Astrocyte of the cerebellum (primary cell): ENCODE results near the gene POTEE.
"Not testable (repeated sequence)": the region's sequence is repeated elsewhere in the genome, so short reads cannot be mapped to it uniquely, and the experiment has no call there.

Experiments used
- DNase-seq: peaks from one replicate; pipeline ENCODE4 v3.0.0-alpha.2; 2011; ENCODE audit warnings: low read depth
- H3K4me3 ChIP-seq: 2 replicates; pipeline ENCODE4 v1.5.1; 2011; ENCODE audit warnings: mild to moderate bottlenecking, low read depth, low read length, moderate library complexity
- CTCF ChIP-seq: IDR thresholded peaks from 2 replicates; pipeline ENCODE4 v1.5.1; 2012; ENCODE audit warnings: low read length, low read depth, moderate library complexity, mild to moderate bottlenecking; ENCODE audit errors: missing control alignments
- in situ Hi-C: cut with HindIII; loops from 2 replicates; pipeline ENCODE4 v1.10.0; 2017; ENCODE audit warnings: low sequenced_read_pairs

POTEE gene

DNA sequence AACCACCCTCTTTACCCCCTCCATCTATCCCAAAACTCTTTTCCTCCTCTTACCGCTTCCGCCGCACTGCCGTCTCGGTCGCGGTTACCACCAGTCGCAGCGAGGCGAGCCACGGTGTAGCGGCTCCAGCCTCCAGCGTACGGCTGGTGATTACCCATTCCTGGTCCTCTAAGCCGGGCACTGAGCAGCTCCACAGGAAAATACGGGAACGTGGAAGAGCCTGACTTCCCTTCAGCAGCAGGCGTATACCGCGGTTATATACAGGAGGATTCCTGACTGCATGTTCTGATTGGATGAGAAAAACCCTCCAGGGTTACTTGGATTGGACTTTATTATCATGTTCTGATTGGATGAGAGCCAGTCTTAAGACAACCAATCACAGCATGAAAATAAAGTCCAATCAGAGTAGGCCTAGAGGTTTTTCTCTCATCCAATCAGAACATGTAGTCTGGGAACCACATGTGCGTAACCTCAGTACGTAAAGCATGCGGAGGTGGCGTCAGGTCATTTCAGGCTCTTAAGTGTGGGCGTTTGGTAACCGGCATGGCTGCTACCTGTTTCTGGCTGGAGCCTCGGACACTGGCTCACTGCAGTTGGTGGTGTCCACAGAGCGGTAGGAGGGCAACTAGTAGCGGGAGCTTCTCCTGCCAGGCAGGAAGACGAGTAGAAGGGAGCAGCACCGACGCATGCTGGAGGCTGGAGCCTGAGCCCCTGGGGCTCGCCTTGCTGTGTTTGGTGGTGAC is at the start of gene POTEE:
TSS of gene POTEE (plus strand) at position 507 of the 743 bp plus-strand sequence. CDS start 8,867 bp downstream, outside the sequence.
- DNase-seq, in situ Hi-C loops: not testable (repeated sequence)

GRCh38 chr2:131165562-131165961 is 43.8 kb upstream of the POTEE start:
- in situ Hi-C loops, H3K4me3 ChIP-seq, DNase-seq: not testable (repeated sequence)

More for the DNA sequence above, at the start of gene POTEE:
- H3K4me3 ChIP-seq, result not testable (repeated sequence)

DNA sequence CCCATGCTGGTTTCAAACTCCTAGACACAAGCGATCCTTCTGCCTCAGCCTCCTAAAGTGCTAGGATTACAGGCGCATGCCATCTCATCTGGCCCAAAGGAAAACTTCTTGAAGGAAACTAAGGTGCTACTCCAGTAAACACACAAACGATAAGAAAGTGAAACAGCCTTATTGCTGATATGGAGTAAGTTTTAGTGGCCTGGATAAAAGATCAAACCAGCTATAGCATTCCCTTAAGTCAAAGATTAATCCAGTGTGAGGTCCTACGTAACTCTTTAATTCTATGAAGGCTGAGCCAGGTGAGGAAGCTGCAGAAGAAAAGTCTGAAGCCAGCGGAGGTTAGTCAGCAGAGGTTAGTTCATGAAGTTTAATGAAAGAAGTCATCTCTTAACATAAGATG is 40.8 kb upstream of the POTEE start:
- no peak overlapping the region for H3K4me3 ChIP-seq
- no peak for TF ChIP-seq CTCF
- in situ Hi-C loops, result no loop called here

DNA sequence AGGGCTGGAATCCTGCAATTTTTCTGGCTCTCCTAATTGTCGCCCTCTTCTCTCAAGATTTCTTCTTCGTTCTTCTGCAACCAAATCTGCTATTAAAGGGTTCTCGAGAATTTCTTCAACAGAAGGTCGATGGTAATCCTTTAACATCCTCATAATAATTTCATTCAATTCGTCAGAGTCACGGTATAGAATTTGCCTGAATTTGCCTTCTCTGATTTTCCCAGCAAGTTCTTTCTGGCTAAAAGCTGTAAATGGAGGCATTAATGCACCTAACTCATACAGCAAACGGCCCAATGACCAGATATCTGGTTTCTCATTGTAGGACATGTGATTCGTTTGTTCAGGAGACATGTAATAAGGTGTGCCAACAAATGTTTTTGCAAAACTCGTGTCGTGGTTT is 31.3 kb upstream of the POTEE start:
- H3K4me3 ChIP-seq, DNase-seq, in situ Hi-C loops: not testable (repeated sequence)

More for the DNA sequence above, 40.8 kb upstream of the POTEE start:
- DNase-seq, result no peak

- H3K4me3 ChIP-seq, in situ Hi-C loops: not testable (repeated sequence)
- DNase-seq, result peak; percentile 13
Observed at GRCh38 chr2:131178721-131179418, 30.5 kb upstream of the POTEE start.

DNA sequence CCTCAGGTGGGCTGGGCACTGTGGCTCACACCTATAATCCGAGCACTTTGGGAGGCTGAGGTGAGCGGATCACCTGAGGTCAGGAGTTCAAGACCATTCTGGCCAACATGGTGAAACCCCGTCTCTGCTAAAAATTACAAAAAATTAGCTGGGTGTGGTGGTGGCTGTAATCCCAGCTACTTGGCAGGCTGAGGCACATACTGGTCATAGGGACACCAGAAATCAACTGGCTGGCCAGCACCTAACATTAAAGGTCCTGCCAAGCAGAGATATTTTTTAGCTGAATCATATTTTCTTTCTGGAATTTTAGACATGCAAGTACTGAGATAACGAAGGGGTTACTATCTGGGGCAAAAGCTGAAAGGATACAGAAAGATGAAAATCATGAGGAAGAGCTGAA is 27.9 kb upstream of the POTEE start:
- DNase-seq, H3K4me3 ChIP-seq, in situ Hi-C loops: not testable (repeated sequence)

- DNase-seq, H3K4me3 ChIP-seq, in situ Hi-C loops: not testable (repeated sequence)
Observed at GRCh38 chr2:131193421-131193820, 15.9 kb upstream of the POTEE start.

DNA sequence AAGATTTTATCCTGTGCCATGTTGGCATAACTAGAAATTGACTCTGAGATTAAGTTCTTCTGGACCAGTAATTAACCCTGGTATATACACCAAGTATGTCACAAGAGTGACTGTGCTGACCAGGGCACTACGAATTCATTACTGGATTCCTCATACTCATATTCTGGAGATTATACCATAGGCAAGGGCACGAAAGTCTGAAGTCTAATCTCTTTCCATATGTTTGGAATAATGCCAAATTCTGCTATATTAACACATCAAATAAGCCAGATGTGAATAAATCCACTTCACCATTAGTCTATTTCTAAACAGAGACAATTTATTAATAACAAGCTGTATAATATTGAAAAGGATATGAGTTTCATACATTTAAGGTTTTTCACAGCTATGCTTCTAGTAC is 13.2 kb upstream of the POTEE start:
- DNase-seq, in situ Hi-C loops, H3K4me3 ChIP-seq: not testable (repeated sequence)

DNA sequence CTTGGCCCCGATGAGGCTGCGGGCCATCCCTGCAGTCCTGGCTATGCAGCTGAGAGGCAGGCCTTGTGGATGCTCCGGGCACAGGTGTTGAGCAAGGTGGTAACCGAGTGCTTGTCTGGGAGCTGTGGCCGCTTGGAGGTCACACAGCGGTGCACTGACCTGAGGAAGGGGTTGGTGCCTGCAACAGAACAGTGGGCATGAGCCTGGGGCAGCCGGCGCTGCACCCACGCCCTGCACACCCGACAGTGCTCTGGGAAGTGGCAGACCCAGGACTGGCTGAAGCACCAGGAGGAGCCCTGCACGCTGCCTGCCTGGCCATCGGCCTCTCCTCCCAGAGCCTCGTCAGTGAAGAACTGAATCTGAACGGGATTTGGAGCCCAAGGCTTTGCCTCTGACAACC is 8.2 kb upstream of the POTEE start:
- no peak for DNase-seq
- H3K4me3 ChIP-seq, result no peak overlapping the region
- no peak for TF ChIP-seq CTCF
- in situ Hi-C loops, result no loop called here

- in situ Hi-C loops, DNase-seq, H3K4me3 ChIP-seq: not testable (repeated sequence)
Observed at GRCh38 chr2:131207839-131208238, 1.5 kb upstream of the POTEE start.

- DNase-seq, in situ Hi-C loops, H3K4me3 ChIP-seq: not testable (repeated sequence)
Observed at GRCh38 chr2:131209773-131210104, 403 bp downstream of the POTEE start.

- in situ Hi-C loops, DNase-seq, H3K4me3 ChIP-seq: not testable (repeated sequence)
Observed at GRCh38 chr2:131210434-131211211, 1.3 kb downstream of the POTEE start.

DNA sequence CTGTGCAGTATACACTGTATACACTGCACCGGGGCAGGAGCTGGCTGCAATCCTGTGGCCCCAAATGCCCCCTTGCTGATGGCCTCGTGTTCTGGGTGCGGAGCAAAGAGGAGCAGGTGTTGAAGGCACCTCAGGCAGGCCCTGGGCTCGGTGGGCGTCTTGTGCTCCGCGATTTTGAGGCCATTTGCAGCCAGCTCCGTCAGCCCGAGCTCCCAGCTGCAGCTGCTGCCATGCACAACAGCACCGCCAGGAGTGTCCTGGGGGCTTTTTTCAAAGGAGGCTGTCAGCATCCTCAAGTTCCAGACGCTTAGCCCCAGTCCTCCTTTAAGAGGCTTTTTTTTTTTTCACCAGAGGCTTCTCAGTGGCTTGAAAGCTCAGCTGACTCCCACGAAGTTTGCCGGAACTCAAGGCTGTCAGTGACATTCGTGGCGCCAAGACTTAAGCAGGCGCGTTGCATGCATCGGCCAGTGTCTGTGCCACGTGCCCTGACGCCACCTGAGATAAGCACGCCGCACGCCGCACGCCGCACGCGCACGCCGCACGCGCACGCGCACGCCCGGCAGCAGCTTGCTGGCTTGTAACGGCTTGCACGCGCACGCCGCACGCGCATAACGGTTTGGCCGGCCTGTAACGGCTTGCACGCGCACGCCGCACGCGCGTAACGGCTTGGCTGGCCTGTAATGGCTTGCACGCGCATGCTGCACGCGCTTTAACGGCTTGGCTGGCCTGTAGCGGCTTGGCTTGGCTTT is 8.1 kb downstream of the POTEE start:
- H3K4me3 ChIP-seq, in situ Hi-C loops, DNase-seq: not testable (repeated sequence)
